HCT116 (cell line): ENCODE results near the gene RHBDF1. TPM values are rescaled to one million over a fixed set of nuclear protein-coding genes. Genes with fewer than 3 reads are reported as not detected.

ENCODE experiments used
- ATAC-seq: fragments of 200-7000 bp; cut with Tn5 transposase; 2 replicates; pipeline ENCODE4 v1.9.1; 2020; ENCODE audit warnings: mild to moderate bottlenecking, moderate library complexity
- BruUV-seq: library from RNA; stranded (reverse); fragments of 400-500 nt; replicated peaks from 2 replicates; lab custom pipeline; 2021; lab: Mats Ljungman, UMichigan
- CTCF ChIA-PET: fragments of 300-600 bp; sonication (Branson Sonifier 250); formaldehyde crosslinking; loops from one replicate; lab custom pipeline; 2021; ENCODE audit warnings: antibody characterized with exemption; lab: Charles Lee
- POLR2A ChIA-PET: fragments of 300-600, 350-600 bp; sonication (Branson Sonifier 250); formaldehyde crosslinking; loops from one replicate; lab custom pipeline; 2021; ENCODE audit warnings: antibody characterized with exemption; lab: Charles Lee
- RAD21 ChIA-PET, 2 experiments: fragments of 300-600 bp; sonication (Branson Sonifier 250); formaldehyde crosslinking; loops; one replicate each; lab custom pipeline; 2023; ENCODE audit warnings: low total read pairs in 2 of 2; ENCODE audit not compliant: uncharacterized antibody in 2 of 2, unreplicated experiment in 2 of 2, low non-redundant PET in 1 of 2; lab: Charles Lee
- DNase-seq: peaks from one replicate; pipeline ENCODE4 v3.0.0-alpha.2; 2010; ENCODE audit warnings: low read depth, low spot score
- H2AFZ ChIP-seq: fragments of 200-600 bp; shearing (Covaris generic), sonication (generic); 2 replicates; pipeline ENCODE4 v1.6.1; 2017; ENCODE audit warnings: low read depth, mixed run types, mixed read lengths, antibody characterized with exemption, low read length; ENCODE audit not compliant: poor library complexity, severe bottlenecking
- H3K27ac ChIP-seq: 2 replicates; pipeline ENCODE4 v1.5.1; 2012; ENCODE audit warnings: low read depth, low read length
- H3K27me3 ChIP-seq: fragments of 200-600 bp; sonication (generic); 2 replicates; pipeline ENCODE4 v1.6.1; 2016; ENCODE audit warnings: mixed run types, low read length, mixed read lengths; ENCODE audit not compliant: insufficient read depth
- H3K36me3 ChIP-seq, 2 experiments: fragments of 200-500 bp in 1 of 2; fragments of 200-600 bp in 1 of 2; sonication (Bioruptor generic) in 1 of 2; sonication (generic) in 1 of 2; 2 replicates each; pipeline versions ENCODE4 v1.5.1 to v1.6.1; 2014 to 2016; ENCODE audit warnings: low read length in 2 of 2, inconsistent platforms in 1 of 2, mixed read lengths in 1 of 2, mixed run types in 1 of 2; ENCODE audit not compliant: insufficient read depth in 2 of 2, control insufficient read depth in 1 of 2
- H3K4me1 ChIP-seq, 2 experiments: fragments of 200-600 bp in 1 of 2; sonication (generic) in 1 of 2; 2 replicates each; pipeline versions ENCODE4 v1.5.1 to v1.6.1; 2012 to 2017; ENCODE audit warnings: low read length in 2 of 2, inconsistent platforms in 1 of 2, mild to moderate bottlenecking in 1 of 2, mixed read lengths in 1 of 2, mixed run types in 1 of 2, moderate library complexity in 1 of 2; ENCODE audit not compliant: insufficient read depth in 2 of 2, control insufficient read depth in 1 of 2
- H3K4me2 ChIP-seq: fragments of 200-600 bp; sonication (generic); 2 replicates; pipeline ENCODE4 v1.6.1; 2017; ENCODE audit warnings: mixed run types, low read length, mixed read lengths
- H3K4me3 ChIP-seq, 2 experiments: fragments of 200-600 bp in 1 of 2; sonication (generic) in 1 of 2; replicated peaks in 1 of 2; 2 replicates each; pipeline ENCODE4 v1.5.1; 2011 to 2016; ENCODE audit warnings: low read length in 2 of 2, control low read depth in 1 of 2, low read depth in 1 of 2, mild to moderate bottlenecking in 1 of 2, mixed read lengths in 1 of 2, mixed run types in 1 of 2
- H3K79me2 ChIP-seq: fragments of 200-600 bp; sonication (generic); 2 replicates; pipeline ENCODE4 v1.6.1; 2017; ENCODE audit warnings: mild to moderate bottlenecking, mixed run types, low read length, moderate library complexity, mixed read lengths; ENCODE audit not compliant: insufficient read depth
- H3K9ac ChIP-seq: fragments of 200-600 bp; sonication (generic); 2 replicates; pipeline ENCODE4 v1.6.1; 2016; ENCODE audit warnings: low read length, mixed read lengths
- H3K9me2 ChIP-seq: fragments of 200-600 bp; sonication (generic), shearing (Covaris generic); 2 replicates; pipeline ENCODE4 v1.6.1; 2017; ENCODE audit warnings: mixed run types, mild to moderate bottlenecking, moderate library complexity; ENCODE audit not compliant: insufficient read depth
- H3K9me3 ChIP-seq, 2 experiments: fragments of 200-500 bp in 1 of 2; fragments of 200-600 bp in 1 of 2; sonication (Bioruptor generic) in 1 of 2; sonication (generic) in 1 of 2; 2 replicates each; pipeline ENCODE4 v1.6.1; 2014 to 2017; ENCODE audit warnings: low read length in 2 of 2, mixed read lengths in 2 of 2, inconsistent platforms in 1 of 2, low read depth in 1 of 2, mild to moderate bottlenecking in 1 of 2, mixed run types in 1 of 2, moderate library complexity in 1 of 2; ENCODE audit not compliant: control insufficient read depth in 1 of 2, insufficient read depth in 1 of 2
- H4K20me1 ChIP-seq: fragments of 200-600 bp; sonication (generic), shearing (Covaris generic); 2 replicates; pipeline ENCODE4 v1.6.1; 2017; ENCODE audit warnings: mixed run types, mild to moderate bottlenecking, moderate library complexity; ENCODE audit not compliant: insufficient read depth
- CEBPB ChIP-seq: IDR thresholded peaks from 2 replicates; pipeline ENCODE4 v1.6.1; 2012; ENCODE audit warnings: low read depth
- EGR1 ChIP-seq: IDR thresholded peaks from 2 replicates; pipeline ENCODE4 v1.6.1; 2012; ENCODE audit warnings: low read depth
- ELF1 ChIP-seq: IDR thresholded peaks from 2 replicates; pipeline ENCODE4 v1.6.1; 2012; ENCODE audit warnings: low read depth, borderline replicate concordance
- EZH2 ChIP-seq: fragments of 200-600 bp; sonication (generic); IDR thresholded peaks from 2 replicates; pipeline ENCODE4 v1.6.1; 2017; ENCODE audit warnings: antibody characterized with exemption, mixed run types
- JUND ChIP-seq: IDR thresholded peaks from 2 replicates; pipeline ENCODE4 v1.6.1; 2012
- POLR2AphosphoS5 ChIP-seq: IDR thresholded peaks from 2 replicates; pipeline ENCODE4 v1.6.1; 2011; ENCODE audit warnings: mild to moderate bottlenecking, low read depth, low read length, moderate library complexity
- YY1 ChIP-seq: IDR thresholded peaks from 2 replicates; pipeline ENCODE4 v1.6.1; 2011; ENCODE audit warnings: low read length, low read depth, moderate library complexity, mild to moderate bottlenecking; ENCODE audit not compliant: insufficient replicate concordance; ENCODE audit errors: extremely low read depth
- ZFX ChIP-seq: fragments of 450-650 bp; IDR thresholded peaks from 2 replicates; pipeline ENCODE4 v1.6.1; 2017
- intact Hi-C: fragments of 100-400 bp; cut with micrococcal nuclease; formaldehyde crosslinking; loops from 2 replicates; pipeline ENCODE4 v1.10.0; 2022
- total RNA-seq: library from RNA; stranded (reverse); gene quantifications from one replicate; pipeline ENCODE4 v1.2.1, GENCODE V29; 2021; ENCODE audit not compliant: unreplicated experiment
- TF ChIP-seq, protein P1 (sequence below): IDR thresholded peaks from 2 replicates; pipeline ENCODE4 v1.6.1; 2012
- TF ChIP-seq, protein P2 (sequence below): IDR thresholded peaks from 2 replicates; pipeline ENCODE4 v1.6.1; 2011; ENCODE audit warnings: mild to moderate bottlenecking, low read length, moderate library complexity; ENCODE audit not compliant: insufficient replicate concordance; ENCODE audit errors: extremely low read depth
- TF ChIP-seq, protein P3 (sequence below): IDR thresholded peaks from 2 replicates; pipeline ENCODE4 v1.6.1; 2012

Gene RHBDF1
- total RNA-seq, 1 experiment from 2014 or later, result 19.8 TPM

DNA sequence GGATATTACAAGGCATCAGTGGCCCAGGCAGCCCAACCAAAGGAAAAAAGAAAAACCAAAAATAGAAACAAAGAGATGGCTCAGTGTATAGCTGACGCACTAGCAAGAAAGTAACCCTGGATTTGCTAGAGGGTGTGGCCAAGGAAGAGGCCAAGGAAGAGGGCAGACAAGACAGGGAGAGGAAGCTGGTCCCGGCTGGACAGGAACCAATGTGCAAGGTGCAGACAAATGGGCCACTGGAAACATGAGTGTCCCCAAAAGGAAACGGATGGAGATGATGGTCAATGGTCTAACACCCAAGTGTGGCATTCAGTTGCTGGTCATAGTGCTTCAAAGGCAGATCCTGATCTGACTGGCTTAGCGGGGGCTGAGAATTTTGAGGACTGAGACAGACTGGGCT, 29.7 kb downstream of the RHBDF1 start (continued):
- TF ChIP-seq CEBPB, result no peak
- TF ChIP-seq JUND, result no peak
- TF ChIP-seq, protein P1, sequence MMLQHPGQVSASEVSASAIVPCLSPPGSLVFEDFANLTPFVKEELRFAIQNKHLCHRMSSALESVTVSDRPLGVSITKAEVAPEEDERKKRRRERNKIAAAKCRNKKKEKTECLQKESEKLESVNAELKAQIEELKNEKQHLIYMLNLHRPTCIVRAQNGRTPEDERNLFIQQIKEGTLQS, result no peak
- TF ChIP-seq, protein P2, sequence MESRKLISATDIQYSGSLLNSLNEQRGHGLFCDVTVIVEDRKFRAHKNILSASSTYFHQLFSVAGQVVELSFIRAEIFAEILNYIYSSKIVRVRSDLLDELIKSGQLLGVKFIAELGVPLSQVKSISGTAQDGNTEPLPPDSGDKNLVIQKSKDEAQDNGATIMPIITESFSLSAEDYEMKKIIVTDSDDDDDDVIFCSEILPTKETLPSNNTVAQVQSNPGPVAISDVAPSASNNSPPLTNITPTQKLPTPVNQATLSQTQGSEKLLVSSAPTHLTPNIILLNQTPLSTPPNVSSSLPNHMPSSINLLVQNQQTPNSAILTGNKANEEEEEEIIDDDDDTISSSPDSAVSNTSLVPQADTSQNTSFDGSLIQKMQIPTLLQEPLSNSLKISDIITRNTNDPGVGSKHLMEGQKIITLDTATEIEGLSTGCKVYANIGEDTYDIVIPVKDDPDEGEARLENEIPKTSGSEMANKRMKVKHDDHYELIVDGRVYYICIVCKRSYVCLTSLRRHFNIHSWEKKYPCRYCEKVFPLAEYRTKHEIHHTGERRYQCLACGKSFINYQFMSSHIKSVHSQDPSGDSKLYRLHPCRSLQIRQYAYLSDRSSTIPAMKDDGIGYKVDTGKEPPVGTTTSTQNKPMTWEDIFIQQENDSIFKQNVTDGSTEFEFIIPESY, result no peak
- TF ChIP-seq, protein P3, sequence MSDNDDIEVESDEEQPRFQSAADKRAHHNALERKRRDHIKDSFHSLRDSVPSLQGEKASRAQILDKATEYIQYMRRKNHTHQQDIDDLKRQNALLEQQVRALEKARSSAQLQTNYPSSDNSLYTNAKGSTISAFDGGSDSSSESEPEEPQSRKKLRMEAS, result no peak

DNA sequence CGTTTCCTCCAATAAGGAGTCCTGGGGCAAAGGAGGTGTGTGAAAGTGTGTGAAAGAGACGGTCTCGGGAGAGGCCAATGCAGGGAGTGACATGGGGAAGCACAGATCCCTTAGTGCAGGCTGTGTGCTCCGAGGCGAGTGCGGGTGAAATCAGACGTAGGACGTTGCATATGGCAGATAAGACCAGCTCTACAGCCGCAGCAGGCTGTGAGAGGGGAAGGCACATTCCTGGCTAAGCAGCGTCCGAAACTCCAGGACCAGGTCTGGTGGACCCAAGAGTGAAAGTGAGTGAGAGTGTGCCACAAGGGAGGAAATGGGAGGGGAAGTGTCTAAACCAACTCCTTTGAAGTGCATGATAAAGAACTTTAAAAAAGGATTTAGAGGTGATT, 30.4 kb downstream of the RHBDF1 start:
- no peaks in the 10 kb centered on the region for H3K9me2 ChIP-seq
- H2AFZ ChIP-seq, result no peak overlapping the region
- no peak overlapping the region for H3K4me3 ChIP-seq
- ATAC-seq (no peak), DNase-seq (no peak)
- no peaks in the 10 kb centered on the region for H3K9me3 ChIP-seq
- POLR2A ChIA-PET, result no interaction called here
- H4K20me1 ChIP-seq, result no peaks in the 10 kb centered on the region
- H3K27ac ChIP-seq, result no peak overlapping the region
- H3K4me2 ChIP-seq, result no peak overlapping the region
- no peaks in the 10 kb centered on the region for H3K27me3 ChIP-seq
- no peaks in the 10 kb centered on the region; the same call in 1 of the 2 replicates for H3K79me2 ChIP-seq
- peaks cover 0 to 11% of the 10 kb centered on the region in 2 experiments; a peak in 1 of 4 replicates for H3K36me3 ChIP-seq
- CTCF ChIA-PET, result no interaction called here
- BruUV-seq, result no TSS peak
- no peak for TF ChIP-seq ELF1
- no peak for TF ChIP-seq CEBPB
- TF ChIP-seq ZFX, result no peak
- TF ChIP-seq EZH2, result no peak
- no peak for TF ChIP-seq POLR2AphosphoS5
- TF ChIP-seq EGR1, result no peak
- no peak for TF ChIP-seq YY1
- H3K9ac ChIP-seq, result no peak overlapping the region
- RAD21 ChIA-PET, result no interaction called here
- peaks cover 0 to 7% of the 10 kb centered on the region in 2 experiments; a peak in 1 of 4 replicates for H3K4me1 ChIP-seq
- intact Hi-C loops, result no loop called here
